NCI-H1694 (cell line): ENCODE measurements around the gene ABCB10.
"Not testable (repeated sequence)": the region's sequence is repeated elsewhere in the genome, so short reads cannot be mapped to it uniquely, and the experiment has no call there.

Experiments
- DNase-seq: peaks from one replicate; lab custom pipeline; 2025; lab: John Stamatoyannopoulos, UW

The ABCB10 gene

GRCh38 chr1:229572286-229572685 is 13.8 kb upstream of the ABCB10 start:
- no peak for DNase-seq

GRCh38 chr1:229570891-229571516 is 12.5 kb upstream of the ABCB10 start:
- no peak for DNase-seq

DNA sequence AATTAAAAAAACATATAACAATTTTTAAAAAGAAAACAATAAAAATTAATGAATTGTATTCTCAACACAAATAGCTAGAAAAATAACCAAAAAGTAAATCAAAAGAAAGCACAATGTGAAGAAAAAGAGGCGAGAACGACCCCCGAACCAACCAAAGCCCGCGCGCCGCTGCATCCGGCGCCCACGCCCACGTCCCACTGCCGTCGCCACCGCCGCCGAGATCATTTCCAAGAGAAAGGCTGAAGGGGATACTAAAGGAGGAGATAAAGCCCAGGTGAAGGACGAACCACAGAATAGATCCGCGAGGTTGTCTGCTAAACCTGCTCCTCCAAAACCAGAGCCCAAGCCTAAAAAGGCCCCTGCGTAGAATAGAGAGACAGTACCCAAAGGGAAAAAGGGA is 11.8 kb upstream of the ABCB10 start:
- no peak for DNase-seq

DNA sequence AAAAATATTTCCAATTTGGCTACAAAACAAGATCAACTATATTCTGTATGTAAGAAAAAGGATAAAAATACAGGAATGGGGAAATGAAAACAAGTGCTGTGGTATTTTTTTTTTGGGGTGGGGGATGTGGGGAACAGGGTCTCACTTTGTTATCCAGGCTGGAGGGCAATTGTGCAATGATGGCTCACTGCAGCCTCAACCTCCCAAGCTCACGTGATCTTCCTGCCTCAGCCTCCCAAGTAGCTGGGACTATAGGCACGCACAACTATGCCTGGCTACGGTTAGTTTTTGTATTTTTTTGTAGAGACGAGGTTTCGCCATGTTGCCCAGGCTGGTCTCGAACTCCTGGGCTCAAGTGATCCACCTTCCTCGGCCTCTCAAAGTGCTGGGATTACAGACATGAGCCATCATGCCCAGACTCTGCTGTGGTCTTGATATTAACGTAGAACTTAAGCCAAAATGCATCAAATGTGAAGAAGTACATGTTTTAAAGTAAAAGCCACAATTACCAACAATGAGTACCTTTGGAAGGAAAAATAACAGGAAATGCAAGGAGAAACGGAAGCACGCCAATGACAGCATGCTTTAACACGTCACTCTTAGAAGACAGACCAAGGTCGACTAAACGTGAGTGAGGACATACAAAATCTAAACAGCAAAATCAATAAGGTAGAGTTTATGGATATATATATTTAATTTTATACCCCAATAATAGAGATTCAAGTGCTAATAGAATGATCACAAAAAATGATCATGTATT is 8.8 kb upstream of the ABCB10 start:
- DNase-seq, result no peak

DNA sequence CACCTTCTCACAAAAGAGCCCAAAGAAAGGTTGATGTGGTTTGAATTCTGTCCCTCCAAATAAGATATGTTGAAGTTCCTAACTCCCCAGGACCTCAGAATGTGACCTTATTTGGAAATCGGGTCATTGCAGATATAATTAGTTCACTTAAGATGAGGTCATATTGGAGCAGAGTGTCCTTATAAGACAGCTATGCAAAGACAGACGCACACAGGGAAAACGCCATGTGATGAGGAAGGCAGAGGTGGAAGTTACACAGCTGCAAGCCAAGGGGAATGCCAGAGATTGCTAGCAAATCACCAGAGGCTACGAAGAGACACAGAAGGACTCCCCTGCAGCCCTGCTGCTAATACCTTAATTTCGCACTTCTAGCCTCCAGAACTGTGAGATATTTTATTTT is 5.2 kb upstream of the ABCB10 start:
- no peak for DNase-seq

- no peak for DNase-seq
These were observed 4.7 kb upstream of the ABCB10 start for GRCh38 chr1:229563241-229563640.

DNA sequence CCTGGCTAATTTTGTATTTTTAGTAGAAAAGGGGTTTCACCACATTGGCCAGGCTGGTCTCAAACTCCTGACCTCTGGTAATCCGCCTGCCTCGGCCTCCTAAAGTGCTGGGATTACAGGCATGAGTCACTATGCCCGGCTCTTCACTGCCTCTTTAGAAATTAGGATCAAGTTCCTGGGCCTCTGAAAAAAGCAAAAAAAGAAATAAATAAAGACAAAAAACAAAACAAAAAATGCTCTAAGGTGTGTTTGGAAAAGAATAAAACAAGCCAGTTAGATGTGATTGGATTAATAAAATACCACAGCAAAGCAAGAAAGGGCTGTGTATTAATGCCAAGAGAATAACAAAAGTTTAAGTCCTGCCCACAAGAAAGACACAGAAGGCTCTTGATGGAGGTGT is 4.2 kb upstream of the ABCB10 start:
- no peak for DNase-seq

DNA sequence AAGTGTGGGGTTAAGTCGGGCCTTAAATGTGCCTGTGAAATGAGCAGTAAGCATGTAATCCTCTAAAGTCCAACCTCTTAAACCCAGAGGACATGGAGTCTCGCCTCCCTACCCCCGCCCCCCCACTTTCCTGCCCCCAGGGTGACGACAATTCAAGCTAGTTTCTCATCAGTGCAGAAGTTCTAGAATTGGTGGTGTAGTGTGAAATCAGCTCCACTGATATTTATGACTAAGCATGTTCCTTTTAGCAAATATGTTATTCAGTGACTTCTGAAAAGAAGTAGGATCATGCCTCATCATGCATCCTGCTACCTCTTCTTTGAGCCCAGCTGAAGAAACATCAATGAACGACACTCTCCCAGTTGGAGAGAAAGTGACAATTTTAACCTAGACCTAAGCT is 2.6 kb upstream of the ABCB10 start:
- DNase-seq, result no peak

DNA sequence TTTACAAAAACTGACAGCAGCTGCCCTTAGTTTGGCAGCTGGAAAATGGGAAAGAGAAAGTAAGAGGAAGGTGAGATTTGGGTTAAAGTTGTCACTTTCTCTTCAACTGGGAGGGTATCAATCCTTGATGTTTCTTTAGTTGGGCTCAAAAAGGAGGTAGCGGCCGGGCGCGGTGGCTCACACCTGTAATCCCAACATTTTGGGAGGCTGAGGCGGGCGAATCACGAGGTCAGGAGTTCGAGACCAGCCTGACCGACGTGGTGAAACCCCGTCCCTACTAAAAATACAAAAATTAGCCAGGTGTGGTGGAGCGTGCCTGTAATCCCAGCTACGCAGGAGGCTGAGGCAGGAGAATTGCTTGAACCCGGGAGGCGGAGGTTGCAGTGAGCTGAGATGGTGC is 1.6 kb upstream of the ABCB10 start:
- DNase-seq, result not testable (repeated sequence)

DNA sequence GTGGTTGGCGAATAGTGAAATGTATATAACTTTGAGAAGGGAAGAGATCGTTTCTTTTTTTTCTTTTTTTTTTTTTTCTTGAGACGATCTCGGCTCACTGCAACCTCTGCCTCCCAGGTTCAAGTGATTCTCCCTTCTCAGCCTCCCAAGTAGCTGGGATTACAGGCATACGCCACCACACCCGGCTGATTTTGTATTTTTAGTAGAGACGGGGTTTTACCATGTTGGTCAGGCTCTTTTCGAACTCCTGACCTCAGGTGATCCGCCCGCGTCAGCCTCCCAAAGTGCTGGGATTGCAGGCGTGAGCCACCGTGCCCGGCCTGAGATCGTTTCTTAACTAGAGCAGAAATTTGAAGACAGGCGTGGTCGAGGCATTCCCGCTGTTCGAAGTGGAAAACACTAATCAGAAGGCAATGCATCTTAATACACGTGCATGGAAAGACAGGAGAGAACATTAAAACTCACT is 862 bp upstream of the ABCB10 start:
- not testable (repeated sequence) for DNase-seq

GRCh38 chr1:229557913-229558414 is 543 bp downstream of the ABCB10 start:
- DNase-seq, result no peak

- no peak for DNase-seq
These were observed 1.2 kb downstream of the ABCB10 start for GRCh38 chr1:229557200-229557850.

DNA sequence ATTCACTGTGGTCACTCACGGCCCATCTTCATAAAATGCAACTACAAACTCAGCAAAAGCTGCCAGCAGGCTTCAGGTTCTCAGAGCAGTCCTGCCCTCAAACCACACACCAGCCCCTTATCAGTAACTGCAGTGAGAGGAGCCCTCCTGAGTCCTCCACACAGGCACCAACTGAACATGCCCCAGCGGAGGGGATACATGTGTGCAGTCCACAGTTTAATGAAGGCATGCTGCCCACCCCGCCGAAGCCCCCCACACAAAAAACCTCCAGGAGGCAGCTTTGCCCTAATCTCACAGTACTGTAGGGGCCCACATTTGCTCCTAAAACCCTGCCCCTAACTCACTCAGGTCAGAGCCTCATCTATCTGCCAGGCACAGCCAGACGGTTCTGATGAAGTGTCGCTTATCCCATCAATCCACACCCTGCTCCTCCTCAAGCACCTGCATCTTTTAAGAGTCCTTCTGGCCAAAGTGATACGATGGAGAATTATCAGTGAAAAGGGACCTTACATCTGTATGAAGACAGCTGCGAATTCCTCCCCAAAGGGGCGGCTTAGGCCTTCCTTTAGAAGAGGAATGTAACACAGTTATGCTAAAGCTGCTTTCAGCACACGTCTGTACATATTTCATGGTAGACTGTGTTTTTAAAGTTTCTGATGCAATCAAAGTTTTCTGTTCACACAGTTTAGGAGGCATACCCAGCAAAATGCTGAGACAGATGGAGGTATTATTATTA is 3.5 kb downstream of the ABCB10 start:
- no peak for DNase-seq

- DNase-seq, result no peak
These were observed 4.8 kb downstream of the ABCB10 start for GRCh38 chr1:229553621-229554130.

DNA sequence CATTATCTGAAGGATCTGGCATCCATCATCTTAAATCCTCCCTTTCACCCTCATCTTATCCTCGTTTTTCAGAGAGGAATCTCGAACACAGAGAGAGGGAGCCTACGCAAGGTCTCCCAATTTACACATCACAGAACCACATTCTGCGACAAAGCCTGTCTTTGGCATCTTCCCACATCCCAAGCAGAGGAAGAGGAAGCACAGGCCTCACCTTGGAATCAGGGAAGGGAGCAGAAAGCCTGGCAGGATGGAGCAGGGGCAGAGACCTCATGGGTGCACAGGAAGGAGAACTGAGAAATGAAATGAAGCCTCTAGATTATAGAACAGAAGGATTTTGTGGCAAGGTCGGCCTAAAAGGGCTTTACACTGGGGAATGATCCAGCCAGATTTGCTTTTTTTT is 5.8 kb downstream of the ABCB10 start:
- DNase-seq, result no peak

- no peak for DNase-seq
These were observed 7.5 kb downstream of the ABCB10 start for GRCh38 chr1:229550812-229551567.

DNA sequence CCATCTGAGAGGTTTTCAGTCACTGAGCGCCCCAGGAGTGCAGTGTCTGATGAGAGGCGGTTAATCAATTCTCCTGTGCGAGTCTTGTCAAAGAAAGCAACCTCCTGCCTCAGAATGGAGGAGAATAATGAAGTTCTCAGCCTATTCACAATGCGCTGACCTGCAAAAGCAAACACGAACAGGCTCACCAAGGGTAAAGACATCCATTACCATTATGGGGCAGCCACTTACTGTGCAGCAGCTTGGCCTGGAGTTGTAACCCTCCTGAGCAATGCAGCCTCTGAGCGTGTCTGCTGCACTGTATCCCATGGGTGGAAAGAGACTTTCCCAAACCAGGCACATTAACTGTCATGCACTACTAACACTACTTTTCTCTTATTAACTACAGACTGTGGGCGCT is 11.0 kb downstream of the ABCB10 start:
- no peak for DNase-seq

DNA sequence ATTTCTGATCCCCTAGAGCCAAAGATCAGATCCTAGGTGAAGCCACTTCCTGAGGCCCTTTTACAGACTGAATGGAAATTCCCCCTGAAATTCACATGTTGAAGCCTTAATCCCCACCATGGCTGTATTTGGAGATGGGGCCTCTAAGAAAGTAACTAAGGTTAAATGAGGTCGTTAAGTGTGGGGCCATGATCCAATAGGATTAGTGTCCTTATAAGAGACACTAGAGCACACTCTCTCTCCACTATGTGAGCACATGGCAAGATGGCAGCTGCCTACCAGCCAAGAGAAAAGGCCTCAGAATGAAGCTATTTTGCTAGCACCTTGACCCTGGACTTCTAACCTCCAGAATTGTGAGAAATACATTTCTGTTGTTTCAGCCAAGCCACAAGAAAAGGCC is 13.9 kb downstream of the ABCB10 start:
- DNase-seq, result no peak

DNA sequence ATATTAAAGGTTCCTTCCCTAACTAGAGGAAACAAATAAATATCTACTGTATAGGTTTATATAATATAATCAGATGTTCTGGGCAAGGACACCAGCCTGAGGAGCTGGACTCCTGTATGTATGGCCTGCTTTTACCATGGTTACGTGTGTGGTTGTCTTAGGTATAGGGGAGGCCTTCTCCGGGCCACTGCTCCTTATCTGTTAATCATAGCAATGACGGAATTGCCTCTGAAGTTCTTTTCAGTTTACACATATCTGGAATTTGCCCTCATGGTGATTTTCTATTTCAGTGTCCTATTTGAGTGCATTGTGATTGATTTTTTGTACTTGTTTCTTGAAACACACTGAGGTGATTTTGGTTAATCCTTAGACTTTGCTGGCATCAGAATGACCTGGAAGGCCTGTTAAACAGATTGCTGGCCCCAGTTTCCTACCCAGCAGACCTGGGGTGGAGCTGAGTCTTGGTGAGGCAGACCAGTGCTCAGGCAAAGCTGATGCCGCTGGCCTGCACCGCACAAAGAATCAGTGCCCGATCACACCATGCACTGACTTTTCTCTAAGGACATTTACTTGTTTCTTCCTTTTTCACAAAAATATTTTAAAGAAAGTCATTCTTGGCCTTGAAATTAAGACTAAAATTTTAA is 18.5 kb downstream of the ABCB10 start:
- no peak for DNase-seq

DNA sequence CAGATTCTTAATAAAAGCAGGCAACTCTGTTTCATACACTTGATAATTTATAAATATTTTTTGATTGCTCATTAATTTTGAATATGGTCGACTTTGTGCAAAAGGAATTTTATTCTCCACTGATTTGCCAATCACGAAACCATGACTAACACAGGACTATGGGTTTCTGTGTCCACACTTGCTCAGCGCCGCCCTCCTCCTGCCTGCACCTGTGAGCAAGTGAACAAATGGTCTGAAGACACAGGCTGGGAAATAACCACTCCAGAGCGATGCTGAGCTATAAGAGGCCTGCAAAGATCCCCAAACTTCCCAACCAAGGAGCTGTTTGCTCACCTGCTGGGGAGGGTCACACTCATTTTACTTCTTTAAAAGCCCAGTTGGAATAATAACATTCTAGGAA is 19.6 kb downstream of the ABCB10 start:
- no peak for DNase-seq

DNA sequence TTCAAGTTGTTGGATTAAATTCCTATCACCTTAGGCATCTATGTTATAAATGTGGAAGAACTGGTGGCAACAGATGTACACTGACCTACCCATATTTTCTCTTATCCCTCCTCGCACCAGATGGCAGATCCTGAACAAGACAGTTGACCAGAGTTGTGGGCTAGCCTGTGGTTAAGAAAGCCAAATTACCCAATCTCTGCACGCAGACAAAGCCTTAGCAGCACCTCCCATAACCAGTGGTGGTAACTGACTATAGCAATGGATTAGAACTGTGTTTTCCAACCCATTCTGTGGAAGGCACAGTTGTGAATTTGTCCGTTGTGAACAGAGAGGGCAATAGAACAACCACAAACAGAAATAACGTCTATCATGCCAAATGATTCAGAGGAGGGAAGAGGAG is 20.6 kb downstream of the ABCB10 start:
- no peak for DNase-seq
